HepG2 (cell line): ENCODE results near the gene ANXA2. TPM values are rescaled to one million over a fixed set of nuclear protein-coding genes. Genes with fewer than 3 reads are reported as not detected.
A peak's percentile ranks its signal among the peaks of the same experiment; 100 is the strongest.

Source experiments
- BHLHE40 ChIP-seq: IDR thresholded peaks from 2 replicates; pipeline ENCODE4 v1.6.1; 2011; ENCODE audit warnings: low read length, improper control_type of control experiment
- CC2D1A ChIP-seq: sonication (generic); formaldehyde crosslinking; IDR thresholded peaks from 2 replicates; pipeline ENCODE4 v1.8.1; 2023; ENCODE audit warnings: mild to moderate bottlenecking, missing genetic modification reagents
- ELF1 ChIP-seq: sonication (generic); formaldehyde crosslinking; IDR thresholded peaks from 2 replicates; pipeline ENCODE4 v1.4.0; 2020; ENCODE audit warnings: missing genetic modification reagents
- GTF3A ChIP-seq: sonication (generic); formaldehyde crosslinking; conservative IDR thresholded peaks from 2 replicates; pipeline ENCODE4 v1.4.0; 2020; ENCODE audit warnings: mild to moderate bottlenecking, missing genetic modification reagents
- HOXA7 ChIP-seq: sonication (generic); formaldehyde crosslinking; IDR thresholded peaks from 2 replicates; pipeline ENCODE4 v1.8.1; 2022; ENCODE audit warnings: mild to moderate bottlenecking, missing genetic modification reagents, moderate library complexity
- JUN ChIP-seq: sonication (generic); formaldehyde crosslinking; IDR thresholded peaks from 2 replicates; pipeline ENCODE4 v1.4.0; 2020; ENCODE audit warnings: mild to moderate bottlenecking, missing genetic modification reagents
- MTA3 ChIP-seq: sonication (generic); formaldehyde crosslinking; IDR thresholded peaks from 2 replicates; pipeline ENCODE4 v1.4.0; 2020; ENCODE audit warnings: missing genetic modification reagents
- ZFP41 ChIP-seq: sonication (generic); formaldehyde crosslinking; IDR thresholded peaks from 2 replicates; pipeline ENCODE4 v1.4.0; 2020; ENCODE audit warnings: mild to moderate bottlenecking, missing genetic modification reagents, borderline replicate concordance
- ZNF251 ChIP-seq: sonication (generic); formaldehyde crosslinking; IDR thresholded peaks from 2 replicates; pipeline ENCODE4 v1.9.0; 2021; ENCODE audit warnings: mild to moderate bottlenecking, missing genetic modification reagents
- ZNF629 ChIP-seq: sonication (generic); formaldehyde crosslinking; conservative IDR thresholded peaks from 2 replicates; pipeline ENCODE4 v1.5.0; 2020; ENCODE audit warnings: missing genetic modification reagents
- ZNF703 ChIP-seq: sonication (generic); formaldehyde crosslinking; IDR thresholded peaks from 2 replicates; pipeline ENCODE4 v1.5.1; 2020; ENCODE audit warnings: missing genetic modification reagents, mild to moderate bottlenecking, moderate library complexity, borderline replicate concordance
- ZNF768 ChIP-seq: sonication (generic); formaldehyde crosslinking; IDR thresholded peaks from 2 replicates; pipeline ENCODE4 v1.4.0; 2020; ENCODE audit warnings: missing genetic modification reagents
- ZNF780A ChIP-seq: sonication (generic); formaldehyde crosslinking; IDR thresholded peaks from 2 replicates; pipeline ENCODE4 v1.8.0; 2022; ENCODE audit warnings: mild to moderate bottlenecking, missing genetic modification reagents, moderate library complexity
- polyA plus RNA-seq, 8 experiments: library from polyadenylated mRNA; depleted of rRNA in 3 of 8; stranded (reverse) in 7 of 8; unstranded in 1 of 8; fragments of >200 nt; fragmentation: Illumina TruSeq in 4 of 8; extraction: Trizol in 4 of 8; gene quantifications; 2 replicates each; pipeline versions ENCODE4 v1.2.1 to v1.2.3, GENCODE V29; 2011 to 2016; ENCODE audit warnings: low read depth in 4 of 8, missing spikeins in 1 of 8, mixed read lengths in 1 of 8; ENCODE audit not compliant: insufficient read depth in 1 of 8
- total RNA-seq, 5 experiments: library from RNA; depleted of rRNA; stranded (reverse); fragments of >200 nt; fragmentation: Illumina TruSeq; extraction: Trizol; gene quantifications; 2 replicates each; pipeline ENCODE4 v1.2.3, GENCODE V29; 2016; ENCODE audit warnings: low read depth in 1 of 5
- TF ChIP-seq, protein P1 (sequence below): sonication (generic); formaldehyde crosslinking; IDR thresholded peaks from 2 replicates; pipeline ENCODE4 v1.8.0; 2022; ENCODE audit warnings: low read depth, missing genetic modification reagents
- TF ChIP-seq, protein P2 (sequence below): sonication (generic); formaldehyde crosslinking; IDR thresholded peaks from 2 replicates; pipeline ENCODE4 v1.8.0; 2022; ENCODE audit warnings: missing genetic modification reagents, mild to moderate bottlenecking, inconsistent platforms, borderline replicate concordance
- TF ChIP-seq, protein P3 (sequence below): sonication (generic); formaldehyde crosslinking; IDR thresholded peaks from 2 replicates; pipeline ENCODE4 v1.5.0; 2020; ENCODE audit warnings: missing genetic modification reagents
- TF ChIP-seq, protein P4 (sequence below): sonication (generic); formaldehyde crosslinking; IDR thresholded peaks from 2 replicates; pipeline ENCODE4 v1.9.0; 2022; ENCODE audit warnings: low read depth, missing genetic modification reagents
- TF ChIP-seq, protein P5 (sequence below): sonication (generic); formaldehyde crosslinking; IDR thresholded peaks from 2 replicates; pipeline ENCODE4 v1.5.0; 2020; ENCODE audit warnings: mild to moderate bottlenecking, low read depth, missing genetic modification reagents, borderline replicate concordance
- TF ChIP-seq, protein P6 (sequence below): sonication (generic); formaldehyde crosslinking; IDR thresholded peaks from 2 replicates; pipeline ENCODE4 v1.8.1; 2023; ENCODE audit warnings: mild to moderate bottlenecking, missing genetic modification reagents, borderline replicate concordance

The ANXA2 gene
- total and polyA plus RNA-seq, 2 of the 13 experiments (the other 11 are each of a cell fraction or from before 2014, with no cell fraction given) = 196 to 613 TPM

DNA sequence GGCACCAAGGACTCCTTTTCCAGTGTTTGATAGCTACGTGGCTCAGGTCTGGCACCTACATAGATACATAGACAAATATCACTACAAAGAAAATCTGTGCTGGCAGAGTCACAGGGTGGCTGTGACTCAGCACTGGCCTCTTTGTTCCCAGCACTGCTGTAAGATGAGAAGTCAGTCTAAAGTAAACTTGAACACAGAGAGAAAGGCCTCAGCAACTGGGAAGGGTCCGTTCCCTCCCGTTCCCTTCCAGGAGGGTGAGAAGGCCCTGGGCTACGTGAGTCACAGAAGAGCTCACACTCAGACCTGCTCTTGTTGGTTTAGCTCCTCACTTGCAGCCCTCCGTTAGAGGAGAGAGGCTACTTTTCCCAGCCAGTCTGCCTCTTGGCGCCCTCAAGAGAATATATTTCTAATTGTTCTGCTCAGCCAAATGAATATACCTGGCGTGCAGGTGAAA is 23.1 kb downstream of the ANXA2 start (continued):
- TF ChIP-seq, protein P1, sequence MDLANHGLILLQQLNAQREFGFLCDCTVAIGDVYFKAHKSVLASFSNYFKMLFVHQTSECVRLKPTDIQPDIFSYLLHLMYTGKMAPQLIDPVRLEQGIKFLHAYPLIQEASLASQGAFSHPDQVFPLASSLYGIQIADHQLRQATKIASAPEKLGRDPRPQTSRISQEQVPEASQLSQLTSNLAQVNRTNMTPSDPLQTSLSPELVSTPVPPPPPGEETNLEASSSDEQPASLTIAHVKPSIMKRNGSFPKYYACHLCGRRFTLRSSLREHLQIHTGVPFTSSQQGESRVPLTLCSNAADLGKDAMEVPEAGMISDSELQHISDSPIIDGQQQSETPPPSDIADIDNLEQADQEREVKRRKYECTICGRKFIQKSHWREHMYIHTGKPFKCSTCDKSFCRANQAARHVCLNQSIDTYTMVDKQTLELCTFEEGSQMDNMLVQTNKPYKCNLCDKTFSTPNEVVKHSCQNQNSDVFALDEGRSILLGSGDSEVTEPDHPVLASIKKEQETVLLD (CRISPR knock-in tag) = no peak
- no peak for TF ChIP-seq ZNF251
- peak; percentile 51 for TF ChIP-seq ELF1 (CRISPR knock-in tag)
- no peak for TF ChIP-seq HOXA7 (CRISPR knock-in tag)
- TF ChIP-seq, protein P2, sequence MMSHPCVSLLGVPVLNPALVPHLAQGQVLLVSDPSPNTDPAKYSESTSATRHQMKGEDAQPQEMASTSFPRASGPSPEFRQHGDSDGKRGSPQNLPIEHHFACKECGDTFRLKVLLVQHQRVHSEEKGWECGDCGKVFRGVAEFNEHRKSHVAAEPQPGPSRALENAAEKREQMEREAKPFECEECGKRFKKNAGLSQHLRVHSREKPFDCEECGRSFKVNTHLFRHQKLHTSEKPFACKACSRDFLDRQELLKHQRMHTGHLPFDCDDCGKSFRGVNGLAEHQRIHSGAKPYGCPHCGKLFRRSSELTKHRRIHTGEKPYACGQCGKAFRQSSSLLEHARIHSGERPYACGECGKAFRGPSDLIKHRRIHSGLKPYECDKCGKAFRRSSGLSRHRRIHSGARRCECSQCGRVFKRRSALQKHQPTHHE (CRISPR knock-in tag) = no peak
- TF ChIP-seq, protein P3, sequence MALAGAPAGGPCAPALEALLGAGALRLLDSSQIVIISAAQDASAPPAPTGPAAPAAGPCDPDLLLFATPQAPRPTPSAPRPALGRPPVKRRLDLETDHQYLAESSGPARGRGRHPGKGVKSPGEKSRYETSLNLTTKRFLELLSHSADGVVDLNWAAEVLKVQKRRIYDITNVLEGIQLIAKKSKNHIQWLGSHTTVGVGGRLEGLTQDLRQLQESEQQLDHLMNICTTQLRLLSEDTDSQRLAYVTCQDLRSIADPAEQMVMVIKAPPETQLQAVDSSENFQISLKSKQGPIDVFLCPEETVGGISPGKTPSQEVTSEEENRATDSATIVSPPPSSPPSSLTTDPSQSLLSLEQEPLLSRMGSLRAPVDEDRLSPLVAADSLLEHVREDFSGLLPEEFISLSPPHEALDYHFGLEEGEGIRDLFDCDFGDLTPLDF (CRISPR knock-in tag) = no peak
- TF ChIP-seq, protein P4, sequence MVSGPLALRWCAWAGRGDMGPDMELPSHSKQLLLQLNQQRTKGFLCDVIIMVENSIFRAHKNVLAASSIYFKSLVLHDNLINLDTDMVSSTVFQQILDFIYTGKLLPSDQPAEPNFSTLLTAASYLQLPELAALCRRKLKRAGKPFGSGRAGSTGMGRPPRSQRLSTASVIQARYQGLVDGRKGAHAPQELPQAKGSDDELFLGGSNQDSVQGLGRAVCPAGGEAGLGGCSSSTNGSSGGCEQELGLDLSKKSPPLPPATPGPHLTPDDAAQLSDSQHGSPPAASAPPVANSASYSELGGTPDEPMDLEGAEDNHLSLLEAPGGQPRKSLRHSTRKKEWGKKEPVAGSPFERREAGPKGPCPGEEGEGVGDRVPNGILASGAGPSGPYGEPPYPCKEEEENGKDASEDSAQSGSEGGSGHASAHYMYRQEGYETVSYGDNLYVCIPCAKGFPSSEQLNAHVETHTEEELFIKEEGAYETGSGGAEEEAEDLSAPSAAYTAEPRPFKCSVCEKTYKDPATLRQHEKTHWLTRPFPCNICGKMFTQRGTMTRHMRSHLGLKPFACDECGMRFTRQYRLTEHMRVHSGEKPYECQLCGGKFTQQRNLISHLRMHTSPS (CRISPR knock-in tag) = peak; percentile 50; the same call in 1 of the 2 replicates
- no peak for TF ChIP-seq ZNF768 (CRISPR knock-in tag)
- peak; percentile 48; the same call in 1 of the 2 replicates for TF ChIP-seq BHLHE40
- TF ChIP-seq GTF3A = no peak
- TF ChIP-seq ZNF703 (CRISPR knock-in tag) = no peak
- TF ChIP-seq, protein P5, sequence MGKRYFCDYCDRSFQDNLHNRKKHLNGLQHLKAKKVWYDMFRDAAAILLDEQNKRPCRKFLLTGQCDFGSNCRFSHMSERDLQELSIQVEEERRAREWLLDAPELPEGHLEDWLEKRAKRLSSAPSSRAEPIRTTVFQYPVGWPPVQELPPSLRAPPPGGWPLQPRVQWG (CRISPR knock-in tag) = no peak
- no peak for TF ChIP-seq ZFP41 (CRISPR knock-in tag)
- no peak for TF ChIP-seq ZNF629 (CRISPR knock-in tag)
- peak; percentile 90 for TF ChIP-seq JUN (CRISPR knock-in tag)
- no peak for TF ChIP-seq MTA3
- TF ChIP-seq ZNF780A = no peak
- no peak for TF ChIP-seq CC2D1A (CRISPR knock-in tag)
- TF ChIP-seq, protein P6, sequence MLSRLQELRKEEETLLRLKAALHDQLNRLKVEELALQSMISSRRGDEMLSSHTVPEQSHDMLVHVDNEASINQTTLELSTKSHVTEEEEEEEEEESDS = no peak
